HG03196 (cell line): ENCODE measurements around the gene NPR2.

Source experiments
- ATAC-seq: cut with Tn5 transposase; IDR thresholded peaks from one replicate; pipeline ENCODE4 v1.9.1; 2021; ENCODE audit not compliant: unreplicated experiment

The NPR2 gene

GRCh38 chr9:35763181-35763580, 28.2 kb upstream of the NPR2 start:
- no peak for ATAC-seq

- ATAC-seq, result no peak
Observed at GRCh38 chr9:35763803-35764202, 27.6 kb upstream of the NPR2 start.

DNA sequence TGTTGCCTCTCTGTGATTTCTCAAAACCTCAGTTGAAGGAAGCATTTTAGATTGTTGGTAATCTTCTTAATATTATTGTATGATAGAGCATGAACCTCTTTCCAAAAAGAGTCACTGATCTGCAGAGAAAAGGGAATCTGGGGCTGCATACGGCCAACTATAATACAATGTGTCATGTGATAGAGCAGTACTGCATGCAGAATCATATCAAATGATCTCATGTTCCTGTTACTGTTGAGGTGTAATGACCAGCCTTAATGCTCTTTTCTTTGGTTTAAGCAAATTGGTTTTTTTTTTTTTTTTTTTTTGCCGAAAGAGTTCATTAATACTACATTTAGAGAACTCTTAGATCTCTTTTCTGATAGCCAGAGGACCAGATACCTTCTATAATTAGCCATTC, 24.4 kb upstream of the NPR2 start:
- no peak for ATAC-seq

GRCh38 chr9:35767458-35767857, 23.9 kb upstream of the NPR2 start:
- ATAC-seq, result no peak

- ATAC-seq, result no peak
Observed at GRCh38 chr9:35769763-35770162, 21.6 kb upstream of the NPR2 start.

DNA sequence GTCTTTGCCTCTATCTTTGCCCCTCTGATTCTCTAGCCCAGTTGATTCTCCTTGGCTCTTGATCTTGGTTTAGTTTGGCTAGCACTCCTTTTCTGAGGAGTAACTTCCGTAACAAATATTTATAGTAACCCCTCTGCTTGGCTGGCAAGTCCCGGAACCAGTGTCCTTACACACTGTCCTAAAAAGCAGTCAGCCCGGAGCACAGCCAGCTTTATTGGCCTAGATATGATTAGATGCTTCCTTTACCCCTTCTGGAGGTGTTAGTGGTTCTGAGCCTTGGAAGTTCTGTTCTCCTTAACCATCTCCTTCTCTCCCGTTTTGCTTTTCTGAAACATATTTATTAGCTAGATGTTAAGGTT, 20.3 kb upstream of the NPR2 start:
- no peak for ATAC-seq

GRCh38 chr9:35771534-35771933, 19.9 kb upstream of the NPR2 start:
- ATAC-seq, result no peak

DNA sequence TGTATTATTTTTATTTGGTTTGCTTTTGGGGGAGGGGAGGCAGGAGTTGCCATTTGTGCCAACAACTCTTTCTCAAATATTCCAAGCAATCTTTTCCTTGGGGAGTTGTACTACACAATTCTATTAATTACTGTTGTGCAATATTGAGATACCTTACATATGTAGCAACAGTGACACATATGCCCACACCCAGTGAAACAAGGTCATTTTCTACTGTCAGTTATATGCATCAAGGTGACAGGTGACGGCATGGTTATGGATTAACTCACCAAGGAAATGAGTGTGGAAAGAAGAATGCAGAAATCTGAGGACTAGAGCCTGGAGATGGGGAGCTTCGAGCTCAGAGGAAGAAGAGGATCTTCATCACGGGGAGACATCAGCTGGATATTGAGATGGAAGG, 19.4 kb upstream of the NPR2 start:
- no peak for ATAC-seq

DNA sequence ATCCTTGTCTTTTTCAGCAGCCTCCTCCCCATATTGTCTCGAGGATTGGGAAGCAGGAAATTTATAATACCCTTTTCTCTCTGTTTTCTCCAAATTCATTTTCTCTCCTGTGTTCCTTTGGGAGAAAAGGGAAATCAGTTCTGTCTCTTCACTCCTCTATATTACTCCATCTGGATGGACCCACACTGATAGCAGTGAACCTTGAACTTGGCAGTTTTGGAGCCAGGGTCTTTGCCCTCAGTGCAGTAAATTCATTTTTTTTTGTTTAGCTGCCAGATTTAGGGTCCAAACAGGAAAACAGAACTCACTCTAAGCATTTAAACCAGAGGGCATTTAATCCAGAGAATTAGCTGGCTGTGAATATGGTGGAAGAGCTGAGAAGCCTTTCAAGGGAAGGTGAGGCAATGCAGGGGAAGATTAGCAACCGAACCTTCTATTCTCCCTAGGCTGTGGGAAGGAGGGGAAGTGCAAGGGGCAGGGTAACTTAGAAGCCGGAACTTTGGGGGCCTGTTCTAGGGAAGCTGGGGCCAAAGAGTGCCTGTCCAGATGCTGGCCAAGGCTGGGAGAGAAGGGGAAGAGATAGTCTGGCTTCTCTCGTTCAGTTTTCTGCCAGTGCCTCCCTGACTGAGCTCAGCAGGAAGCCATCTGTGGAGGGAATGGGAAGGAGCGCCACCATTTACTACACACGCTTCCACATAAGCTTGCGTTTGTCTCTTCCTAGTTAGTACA, 16.3 kb upstream of the NPR2 start:
- no peak for ATAC-seq

GRCh38 chr9:35776018-35776417, 15.4 kb upstream of the NPR2 start:
- no peak for ATAC-seq

- ATAC-seq, result no peak
Observed at GRCh38 chr9:35778496-35778895, 12.9 kb upstream of the NPR2 start.

- ATAC-seq, result no peak
Observed at GRCh38 chr9:35781066-35781465, 10.3 kb upstream of the NPR2 start.

- no peak for ATAC-seq
Observed at GRCh38 chr9:35783418-35783817, 8.0 kb upstream of the NPR2 start.

DNA sequence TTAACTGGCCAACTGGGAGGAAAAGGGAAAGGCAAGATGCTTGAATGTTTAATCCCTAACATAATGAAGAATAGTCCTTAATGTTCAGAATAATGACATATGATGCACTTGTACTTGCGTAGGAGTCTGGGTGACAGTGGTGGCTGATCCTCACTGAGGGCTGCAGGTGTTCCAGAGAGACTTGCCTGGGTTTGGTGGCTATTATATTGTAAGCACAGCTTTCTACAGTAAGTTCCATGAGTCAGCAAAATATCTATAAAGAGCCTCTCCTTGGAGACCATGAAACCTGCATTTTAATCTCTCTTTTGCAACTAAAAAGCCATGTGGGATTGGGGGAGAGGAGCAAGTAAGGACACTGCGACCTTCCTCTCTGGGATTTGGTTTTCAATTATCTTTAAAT, 1.9 kb upstream of the NPR2 start:
- ATAC-seq, result no peak

DNA sequence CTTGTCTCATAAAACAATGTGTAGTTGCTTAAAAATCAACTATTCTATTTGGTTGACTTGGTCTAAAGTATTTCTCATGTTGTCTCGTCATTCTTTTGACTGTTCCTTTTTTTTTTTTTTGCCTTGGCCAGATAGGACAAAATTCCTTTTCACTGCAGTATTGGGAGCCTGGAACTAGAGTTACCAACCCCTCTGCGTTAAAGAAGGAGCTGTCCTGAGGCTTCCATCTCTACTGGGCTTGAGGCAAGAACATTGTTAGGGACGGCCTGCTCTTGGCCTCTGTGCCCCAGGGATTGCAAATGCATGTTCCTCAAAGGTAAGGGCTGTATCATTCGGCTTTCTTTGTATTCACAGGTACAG, 1.4 kb upstream of the NPR2 start:
- ATAC-seq, result no peak

DNA sequence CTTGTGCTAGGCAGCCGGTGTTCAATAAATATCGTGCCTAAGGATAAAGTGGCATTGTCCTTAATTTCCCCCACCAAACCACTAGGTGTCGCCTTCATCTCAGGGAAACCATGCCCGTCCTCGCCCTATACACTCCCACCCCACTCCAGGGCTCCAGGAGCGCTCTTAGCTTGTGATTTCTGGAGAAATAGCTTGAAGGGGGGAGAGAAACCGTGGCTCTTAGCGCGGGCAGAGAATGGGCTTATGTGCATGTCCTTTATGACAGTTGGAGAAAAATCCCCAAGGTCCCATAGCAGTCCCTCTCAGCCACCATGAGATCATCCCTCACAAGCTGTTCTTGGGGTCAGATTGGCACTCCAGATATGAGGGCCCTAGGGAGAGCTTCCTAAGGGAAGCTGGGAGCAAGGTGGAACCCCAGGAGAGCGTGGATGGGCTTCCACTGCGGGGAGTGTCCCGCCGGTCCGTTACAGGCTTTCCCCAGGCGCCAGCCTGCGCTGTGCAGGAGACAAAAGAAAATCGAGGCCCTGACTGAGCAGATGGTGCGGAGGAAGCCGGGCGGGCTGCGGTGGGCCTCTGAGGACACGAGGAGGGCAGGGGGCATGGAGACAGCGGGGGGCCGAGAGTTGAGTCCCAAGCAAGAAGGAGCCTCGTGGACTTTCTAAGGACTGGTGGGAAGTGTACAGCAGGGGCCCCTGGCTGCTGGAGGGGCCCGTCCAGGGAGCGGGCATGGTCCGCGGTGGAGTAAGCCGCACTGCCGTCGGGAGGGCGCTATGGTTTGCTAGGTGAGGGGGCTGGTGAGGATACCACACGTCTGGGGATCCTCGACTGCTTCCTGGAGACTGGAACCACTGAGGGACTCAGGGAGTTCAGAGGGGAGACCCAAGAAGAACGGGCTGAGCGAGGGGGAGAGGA, 750 bp upstream of the NPR2 start:
- no peak for ATAC-seq

- no peak for ATAC-seq
Observed at GRCh38 chr9:35792024-35792813, 828 bp downstream of the NPR2 start.

DNA sequence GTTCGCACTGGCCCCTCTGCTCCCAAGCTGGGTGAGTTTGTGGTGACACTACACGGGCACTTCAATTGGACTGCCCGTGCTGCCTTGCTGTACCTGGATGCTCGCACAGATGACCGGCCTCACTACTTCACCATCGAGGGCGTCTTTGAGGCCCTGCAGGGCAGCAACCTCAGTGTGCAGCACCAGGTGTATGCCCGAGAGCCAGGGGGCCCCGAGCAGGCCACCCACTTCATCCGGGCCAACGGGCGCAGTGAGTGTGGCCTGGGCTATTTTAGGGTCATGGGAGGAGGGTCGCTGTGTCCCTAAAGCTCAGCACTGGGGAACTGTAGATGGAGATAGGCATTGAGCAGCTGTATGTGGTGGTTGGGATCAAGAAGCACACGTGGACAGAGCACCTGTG, 1.4 kb downstream of the NPR2 start:
- no peak for ATAC-seq

DNA sequence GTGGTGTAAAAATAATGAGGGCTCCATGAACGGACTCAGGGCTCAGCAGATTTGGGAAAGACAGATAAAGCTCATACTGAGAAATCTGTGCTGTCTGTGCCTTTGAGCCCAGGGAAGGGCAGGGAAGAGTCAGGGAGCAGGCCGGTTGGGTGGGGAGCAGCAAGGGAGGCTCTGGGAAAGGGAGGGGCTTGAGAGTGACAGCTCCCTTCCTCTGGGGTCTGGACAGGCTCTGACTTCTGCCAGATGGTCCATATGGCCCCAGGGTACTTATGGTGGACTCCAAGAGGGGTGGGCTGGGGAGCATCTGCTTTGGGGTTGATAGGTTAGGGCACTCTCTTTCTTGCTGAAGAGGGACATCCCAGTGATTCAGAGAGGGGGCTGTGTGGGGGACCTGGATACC, 2.1 kb downstream of the NPR2 start:
- no peak for ATAC-seq

GRCh38 chr9:35795695-35796094, 4.3 kb downstream of the NPR2 start:
- no peak for ATAC-seq

GRCh38 chr9:35797311-35798109, 6.1 kb downstream of the NPR2 start:
- ATAC-seq, result no peak
